ENCODE data around the gene SLC16A2.
"Not testable (repeated sequence)": the region's sequence is repeated elsewhere in the genome, so short reads cannot be mapped to it uniquely, and the experiment has no call there.

Gene SLC16A2

GRCh38 chrX:74464722-74465121 is 43.4 kb downstream of the SLC16A2 start:
- WGBS, 2 donors (ENCODE audit: extremely low coverage in 2 of 2, insufficient read length in 2 of 2, insufficient replicate concordance in 1 of 2) = no CpG with 5 or more reads among the region's 1 CpG
- Histone ChIP-seq H3K4me3 (ENCODE audit: low read length in 2 of 2) (no peak overlapping the region), H2AK5ac (ENCODE audit: low read depth, low read length) (no peak overlapping the region), H2BK15ac (ENCODE audit: low read length) (no peak overlapping the region), H3K9me3 (replicated peaks in 1 of 2; ENCODE audit: control insufficient read depth in 2 of 2, insufficient read depth in 1 of 2, low read depth in 1 of 2, low read length in 2 of 2) (no peaks in the 10 kb centered on the region), H3K27ac (replicated peaks; ENCODE audit: low read length) (no peak overlapping the region), H2BK120ac (ENCODE audit: low read depth, low read length) (no peak overlapping the region), H2AFZ (ENCODE audit: low read length) (no peak overlapping the region), H3K4me1 (ENCODE audit: control insufficient read depth in 2 of 2, insufficient read depth in 1 of 2, low read depth in 1 of 2, low read length in 2 of 2) (no peaks in the 10 kb centered on the region), H3K27me3 (ENCODE audit: control insufficient read depth in 3 of 3, insufficient read depth in 3 of 3, low read depth in 1 of 3, low read length in 3 of 3) (no peaks in the 10 kb centered on the region), H3K79me1 (ENCODE audit: low read depth, low read length) (no peaks in the 10 kb centered on the region), H3K18ac (ENCODE audit: low read length) (no peak overlapping the region), H2BK12ac (ENCODE audit: low read length) (no peak overlapping the region), H3K36me3 (replicated peaks in 1 of 2; ENCODE audit: control insufficient read depth in 2 of 2, insufficient read depth in 2 of 2, low read length in 2 of 2) (no peaks in the 10 kb centered on the region), H4K8ac (ENCODE audit: low read depth, low read length) (no peak overlapping the region), H3K23ac (ENCODE audit: low read depth, low read length, poor library complexity) (no peak overlapping the region), H2BK5ac (ENCODE audit: low read length) (no peak overlapping the region), H3K14ac (ENCODE audit: low read length) (no peak overlapping the region), H3K4me2 (ENCODE audit: insufficient read depth, low read length, poor library complexity, severe bottlenecking) (no peak overlapping the region), H3K9ac (ENCODE audit: low read depth, low read length, poor library complexity) (no peak overlapping the region), H3K4ac (ENCODE audit: low read length) (no peak overlapping the region), H4K91ac (ENCODE audit: low read depth, low read length, poor library complexity) (no peak overlapping the region)
- no peak for DNase-seq (ENCODE audit: low spot score)

- no peak overlapping the region for H3K18ac ChIP-seq (ENCODE audit: low read length)
- no peaks in the 10 kb centered on the region for H3K27me3 ChIP-seq (ENCODE audit: control insufficient read depth in 3 of 3, insufficient read depth in 3 of 3, low read depth in 1 of 3, low read length in 3 of 3)
- no peak overlapping the region for H2BK5ac ChIP-seq (ENCODE audit: low read length)
- no peak overlapping the region for H3K4ac ChIP-seq (ENCODE audit: low read length)
- H3K4me2 ChIP-seq (ENCODE audit: insufficient read depth, low read length, poor library complexity, severe bottlenecking) = no peak overlapping the region
- H2BK120ac ChIP-seq (ENCODE audit: low read depth, low read length) = no peak overlapping the region
- H4K8ac ChIP-seq (ENCODE audit: low read depth, low read length) = no peak overlapping the region
- H3K79me1 ChIP-seq (ENCODE audit: low read depth, low read length) = no peaks in the 10 kb centered on the region
- H3K36me3 ChIP-seq (replicated peaks in 1 of 2; ENCODE audit: control insufficient read depth in 2 of 2, insufficient read depth in 2 of 2, low read length in 2 of 2) = no peaks in the 10 kb centered on the region
- no peak overlapping the region for H3K14ac ChIP-seq (ENCODE audit: low read length)
- no peak overlapping the region for H2AK5ac ChIP-seq (ENCODE audit: low read depth, low read length)
- no peak overlapping the region for H2BK15ac ChIP-seq (ENCODE audit: low read length)
- no peak overlapping the region for H3K9ac ChIP-seq (ENCODE audit: low read depth, low read length, poor library complexity)
- H2BK12ac ChIP-seq (ENCODE audit: low read length) = no peak overlapping the region
- WGBS, 2 donors (ENCODE audit: extremely low coverage in 2 of 2, insufficient read length in 2 of 2, insufficient replicate concordance in 1 of 2) = no CpG with 5 or more reads among the region's 1 CpG
- H3K9me3 ChIP-seq (replicated peaks in 1 of 2; ENCODE audit: control insufficient read depth in 2 of 2, insufficient read depth in 1 of 2, low read depth in 1 of 2, low read length in 2 of 2) = no peaks in the 10 kb centered on the region
- H3K4me3 ChIP-seq (ENCODE audit: low read length in 2 of 2) = no peak overlapping the region
- no peak for DNase-seq (ENCODE audit: low spot score)
- no peaks in the 10 kb centered on the region for H3K4me1 ChIP-seq (ENCODE audit: control insufficient read depth in 2 of 2, insufficient read depth in 1 of 2, low read depth in 1 of 2, low read length in 2 of 2)
- H3K27ac ChIP-seq (replicated peaks; ENCODE audit: low read length) = no peak overlapping the region
- no peak overlapping the region for H2AFZ ChIP-seq (ENCODE audit: low read length)
- no peak overlapping the region for H4K91ac ChIP-seq (ENCODE audit: low read depth, low read length, poor library complexity)
- H3K23ac ChIP-seq (ENCODE audit: low read depth, low read length, poor library complexity) = no peak overlapping the region
These were observed 44.1 kb downstream of the SLC16A2 start for GRCh38 chrX:74465424-74465823.

GRCh38 chrX:74467656-74468055 is 46.4 kb downstream of the SLC16A2 start:
- H3K4ac ChIP-seq (ENCODE audit: low read length) = no peak overlapping the region
- no peak overlapping the region for H4K91ac ChIP-seq (ENCODE audit: low read depth, low read length, poor library complexity)
- H3K27ac ChIP-seq (replicated peaks; ENCODE audit: low read length) = no peak overlapping the region
- no peak overlapping the region for H3K4me3 ChIP-seq (ENCODE audit: low read length in 2 of 2)
- no peaks in the 10 kb centered on the region for H3K27me3 ChIP-seq (ENCODE audit: control insufficient read depth in 3 of 3, insufficient read depth in 3 of 3, low read depth in 1 of 3, low read length in 3 of 3)
- no peaks in the 10 kb centered on the region for H3K36me3 ChIP-seq (replicated peaks in 1 of 2; ENCODE audit: control insufficient read depth in 2 of 2, insufficient read depth in 2 of 2, low read length in 2 of 2)
- DNase-seq (ENCODE audit: low spot score) = no peak
- no peak overlapping the region for H2AK5ac ChIP-seq (ENCODE audit: low read depth, low read length)
- H3K23ac ChIP-seq (ENCODE audit: low read depth, low read length, poor library complexity) = no peak overlapping the region
- no peak overlapping the region for H3K9ac ChIP-seq (ENCODE audit: low read depth, low read length, poor library complexity)
- no peak overlapping the region for H4K8ac ChIP-seq (ENCODE audit: low read depth, low read length)
- no peak overlapping the region for H2BK12ac ChIP-seq (ENCODE audit: low read length)
- no peak overlapping the region for H3K14ac ChIP-seq (ENCODE audit: low read length)
- H3K4me1 ChIP-seq (ENCODE audit: control insufficient read depth in 2 of 2, insufficient read depth in 1 of 2, low read depth in 1 of 2, low read length in 2 of 2) = no peaks in the 10 kb centered on the region
- H2BK120ac ChIP-seq (ENCODE audit: low read depth, low read length) = no peak overlapping the region
- no peak overlapping the region for H3K4me2 ChIP-seq (ENCODE audit: insufficient read depth, low read length, poor library complexity, severe bottlenecking)
- no peak overlapping the region for H3K18ac ChIP-seq (ENCODE audit: low read length)
- no peak overlapping the region for H2BK5ac ChIP-seq (ENCODE audit: low read length)
- no peak overlapping the region for H2BK15ac ChIP-seq (ENCODE audit: low read length)
- no peak overlapping the region for H2AFZ ChIP-seq (ENCODE audit: low read length)
- H3K9me3 ChIP-seq (replicated peaks in 1 of 2; ENCODE audit: control insufficient read depth in 2 of 2, insufficient read depth in 1 of 2, low read depth in 1 of 2, low read length in 2 of 2) = no peaks in the 10 kb centered on the region
- no peaks in the 10 kb centered on the region for H3K79me1 ChIP-seq (ENCODE audit: low read depth, low read length)

- not testable (repeated sequence) for H3K9ac ChIP-seq (ENCODE audit: low read depth, low read length, poor library complexity); H2BK12ac ChIP-seq (ENCODE audit: low read length); DNase-seq (ENCODE audit: low spot score)
These were observed 51.8 kb downstream of the SLC16A2 start for GRCh38 chrX:74473116-74473515.

More at GRCh38 chrX:74473116-74473515, 51.8 kb downstream of the SLC16A2 start:
- H4K91ac ChIP-seq (ENCODE audit: low read depth, low read length, poor library complexity); H3K18ac ChIP-seq (ENCODE audit: low read length); H2BK15ac ChIP-seq (ENCODE audit: low read length); H3K14ac ChIP-seq (ENCODE audit: low read length); H3K79me1 ChIP-seq (ENCODE audit: low read depth, low read length); H2BK120ac ChIP-seq (ENCODE audit: low read depth, low read length); H3K36me3 ChIP-seq (replicated peaks in 1 of 2; ENCODE audit: control insufficient read depth in 2 of 2, insufficient read depth in 2 of 2, low read length in 2 of 2); H3K27ac ChIP-seq (replicated peaks; ENCODE audit: low read length); H3K27me3 ChIP-seq (ENCODE audit: control insufficient read depth in 3 of 3, insufficient read depth in 3 of 3, low read depth in 1 of 3, low read length in 3 of 3); H2BK5ac ChIP-seq (ENCODE audit: low read length); H2AK5ac ChIP-seq (ENCODE audit: low read depth, low read length); H3K4me3 ChIP-seq (ENCODE audit: low read length in 2 of 2); H3K4me1 ChIP-seq (ENCODE audit: control insufficient read depth in 2 of 2, insufficient read depth in 1 of 2, low read depth in 1 of 2, low read length in 2 of 2); H3K23ac ChIP-seq (ENCODE audit: low read depth, low read length, poor library complexity); H3K4ac ChIP-seq (ENCODE audit: low read length); H3K4me2 ChIP-seq (ENCODE audit: insufficient read depth, low read length, poor library complexity, severe bottlenecking); H4K8ac ChIP-seq (ENCODE audit: low read depth, low read length); H2AFZ ChIP-seq (ENCODE audit: low read length); H3K9me3 ChIP-seq (replicated peaks in 1 of 2; ENCODE audit: control insufficient read depth in 2 of 2, insufficient read depth in 1 of 2, low read depth in 1 of 2, low read length in 2 of 2): not testable (repeated sequence)
- WGBS, 2 donors (ENCODE audit: extremely low coverage in 2 of 2, insufficient read length in 2 of 2, insufficient replicate concordance in 1 of 2) = no CpG with 5 or more reads among the region's 2 CpGs

Data from neuronal stem cell (in vitro differentiated cells).